GM18909 (cell line): Measurements from ENCODE around the gene ZC3H7A.

Source experiments
- ATAC-seq: cut with Tn5 transposase; IDR thresholded peaks from one replicate; pipeline ENCODE4 v1.9.1; 2021; ENCODE audit warnings: mild to moderate bottlenecking; ENCODE audit not compliant: unreplicated experiment, poor library complexity

Gene ZC3H7A

DNA sequence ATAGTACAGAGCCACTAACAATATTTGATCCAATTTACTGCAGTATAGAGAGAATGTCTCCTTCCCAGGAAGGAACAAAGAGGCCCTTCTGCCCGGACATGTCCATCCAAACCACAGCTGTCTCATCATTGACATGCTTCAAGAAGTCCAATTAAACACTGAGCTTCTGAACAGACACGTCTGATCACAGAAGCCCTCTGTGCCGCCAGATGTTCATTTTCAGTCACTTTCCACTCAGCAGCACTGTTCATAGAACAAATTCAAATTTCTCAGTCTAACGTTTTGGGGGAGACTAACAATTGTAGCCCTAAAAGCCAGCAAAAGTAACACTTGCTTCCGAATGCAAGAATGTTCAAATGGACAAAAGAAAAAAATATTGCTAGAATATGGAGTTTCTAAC is 15.3 kb downstream of the ZC3H7A start:
- no peak for ATAC-seq

DNA sequence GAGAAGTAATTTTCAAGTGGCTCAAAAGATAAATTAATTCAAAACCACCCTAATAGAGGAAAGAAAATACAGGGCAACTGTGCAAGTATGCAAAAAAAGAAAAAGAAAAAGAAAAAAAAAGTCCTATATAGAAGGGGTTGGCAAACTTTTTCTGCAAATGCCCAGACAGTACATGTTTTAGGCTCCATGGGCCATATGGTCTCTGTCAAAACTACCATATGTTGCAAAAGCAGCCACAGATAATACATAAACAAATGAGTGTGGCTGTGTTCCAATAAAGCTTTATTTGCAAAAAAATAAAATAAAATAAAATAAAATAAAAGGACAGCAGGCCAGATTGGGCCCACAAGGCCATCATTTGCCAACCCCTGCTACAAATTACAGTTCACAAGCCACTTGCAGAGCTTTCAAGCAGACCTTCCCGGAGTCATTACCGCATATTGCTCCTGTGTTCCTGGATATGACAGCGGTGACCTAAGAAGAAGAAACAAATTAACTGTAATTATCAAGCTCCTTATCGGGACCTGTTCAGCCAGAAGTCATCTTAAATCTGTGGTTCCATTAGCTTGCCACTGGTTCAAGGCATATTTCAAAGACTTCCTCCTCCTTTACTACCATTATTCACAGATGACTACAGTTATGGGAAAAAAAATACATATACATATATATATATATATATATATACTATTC is 15.9 kb downstream of the ZC3H7A start:
- no peak for ATAC-seq

DNA sequence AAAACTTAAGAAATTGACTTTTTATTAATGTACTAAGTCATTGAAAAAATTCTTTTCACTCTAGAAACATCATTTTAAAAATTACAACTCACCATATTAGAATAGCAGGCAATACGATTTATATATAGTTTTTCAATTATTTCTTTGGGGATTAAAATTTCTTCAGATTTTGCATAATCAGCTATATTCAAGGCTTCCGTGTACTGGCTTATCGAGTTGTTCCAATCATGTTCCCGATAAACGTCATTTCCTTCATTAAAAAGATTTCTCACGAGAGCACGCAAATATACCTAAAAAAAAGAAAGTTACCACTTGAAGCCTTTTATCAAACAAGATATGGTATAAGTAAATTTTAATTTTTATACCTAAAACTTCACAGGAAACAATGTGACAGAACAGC is 18.0 kb downstream of the ZC3H7A start:
- ATAC-seq: no peak

DNA sequence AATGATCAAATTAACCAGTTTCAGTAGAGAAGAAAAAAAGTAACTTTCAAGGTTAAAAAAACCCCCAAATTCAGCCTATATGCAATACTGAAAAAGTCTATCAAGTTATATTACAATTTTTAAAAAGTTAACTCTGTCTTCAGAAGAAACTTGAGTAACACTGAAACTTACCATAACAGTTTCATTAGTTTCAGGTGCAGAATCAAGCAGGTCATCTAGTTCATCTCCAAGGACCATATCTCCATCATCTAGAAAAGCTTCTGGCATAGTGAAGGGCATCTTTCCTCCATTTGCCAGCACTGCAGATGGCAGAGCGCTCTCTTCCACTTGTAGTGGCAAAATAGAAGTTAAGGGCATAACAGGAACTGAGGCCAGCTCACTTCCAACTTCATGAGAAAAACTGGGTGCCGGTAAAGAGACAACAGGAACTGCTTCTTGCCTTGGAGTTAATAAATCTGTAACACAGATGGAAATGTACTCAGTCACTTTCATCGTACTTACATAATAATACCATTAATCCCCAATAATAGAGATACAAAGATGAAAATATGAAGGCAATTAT is 22.9 kb downstream of the ZC3H7A start:
- no peak for ATAC-seq

DNA sequence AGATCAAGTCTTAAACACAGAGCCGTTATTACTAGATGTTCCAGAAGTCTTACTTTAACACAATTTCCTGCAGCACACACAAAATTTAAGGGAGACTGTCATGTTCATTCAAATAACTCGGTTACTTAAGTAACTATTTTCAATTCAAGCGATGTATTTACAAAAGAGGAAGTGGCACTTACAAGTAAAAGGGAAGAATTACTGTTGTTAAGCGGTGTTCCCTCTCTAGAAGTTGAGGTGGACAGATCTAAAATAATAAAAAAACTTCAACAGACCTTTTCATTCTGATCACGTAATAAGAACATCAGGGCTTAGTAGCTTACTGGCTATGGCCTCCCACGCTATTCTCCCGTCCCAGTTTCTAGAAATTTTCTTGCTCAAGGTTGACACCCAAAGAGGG is 28.2 kb downstream of the ZC3H7A start:
- ATAC-seq: no peak

DNA sequence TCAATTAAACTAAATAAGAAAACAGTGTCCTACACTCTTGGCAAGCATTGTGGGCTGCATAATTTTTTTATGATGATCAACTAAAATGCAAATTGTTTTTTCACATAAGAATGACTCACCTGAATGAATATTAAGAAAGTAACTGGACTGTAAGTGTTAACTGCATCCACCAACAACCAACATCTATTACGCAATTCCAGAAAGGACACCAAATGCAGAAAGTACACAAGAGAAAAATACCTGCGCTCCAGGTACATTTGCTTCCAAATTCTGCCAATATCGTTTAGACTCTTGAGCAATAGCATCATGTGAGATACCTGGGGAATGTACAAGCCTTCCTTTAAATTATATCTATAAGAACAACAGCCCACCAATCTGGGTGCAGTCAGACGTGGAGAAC is 34.6 kb downstream of the ZC3H7A start:
- ATAC-seq: no peak

DNA sequence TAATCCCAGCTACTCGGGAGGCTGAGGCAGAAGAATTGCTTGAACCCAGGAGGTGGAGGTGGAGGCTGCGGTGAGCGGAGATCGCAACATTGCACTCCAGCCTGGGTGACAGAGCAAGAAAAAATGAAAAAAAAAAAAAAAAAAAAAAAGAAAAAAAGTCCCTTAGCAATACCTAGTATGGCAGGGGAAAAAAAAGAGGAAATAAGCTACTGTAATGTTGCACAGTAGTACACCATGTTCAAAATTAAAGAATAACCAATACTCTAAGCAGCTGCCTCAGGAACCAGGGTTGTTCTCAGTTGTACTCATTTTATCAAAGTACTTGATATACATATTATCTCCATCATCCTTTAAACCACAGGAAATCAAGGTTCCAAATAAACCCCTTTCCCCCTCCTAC is 37.1 kb downstream of the ZC3H7A start:
- no peak for ATAC-seq

DNA sequence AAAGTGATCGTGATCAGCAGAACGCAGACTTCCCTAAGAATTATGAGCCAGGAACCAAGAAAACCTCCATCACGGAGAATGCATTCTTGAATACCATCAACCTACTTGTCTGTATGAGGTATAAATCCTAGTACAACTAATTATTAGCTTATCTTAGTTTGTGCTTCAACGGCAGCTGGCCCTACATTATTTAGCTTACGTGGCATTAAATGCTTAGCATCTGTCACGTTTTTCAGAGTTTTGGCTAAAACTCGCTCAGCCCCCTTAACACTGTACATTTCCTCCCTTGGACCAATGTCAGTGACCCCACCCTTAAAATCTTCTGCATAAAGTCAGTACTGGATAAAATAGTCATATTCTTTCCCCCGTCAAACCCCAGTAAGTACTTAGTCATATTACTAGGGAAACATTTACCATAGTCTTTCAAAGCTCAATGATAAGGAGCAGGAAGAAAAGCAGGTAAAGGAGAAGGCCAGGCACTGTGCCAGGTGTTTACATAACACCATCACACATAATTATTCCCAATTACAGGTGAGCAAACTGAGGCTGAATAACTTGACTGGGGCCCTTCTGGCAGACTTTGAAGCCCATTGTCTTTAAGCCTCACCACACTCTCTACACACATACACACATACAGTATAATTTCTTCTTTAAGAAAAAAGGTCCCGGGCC is 37.8 kb downstream of the ZC3H7A start:
- ATAC-seq: no peak

DNA sequence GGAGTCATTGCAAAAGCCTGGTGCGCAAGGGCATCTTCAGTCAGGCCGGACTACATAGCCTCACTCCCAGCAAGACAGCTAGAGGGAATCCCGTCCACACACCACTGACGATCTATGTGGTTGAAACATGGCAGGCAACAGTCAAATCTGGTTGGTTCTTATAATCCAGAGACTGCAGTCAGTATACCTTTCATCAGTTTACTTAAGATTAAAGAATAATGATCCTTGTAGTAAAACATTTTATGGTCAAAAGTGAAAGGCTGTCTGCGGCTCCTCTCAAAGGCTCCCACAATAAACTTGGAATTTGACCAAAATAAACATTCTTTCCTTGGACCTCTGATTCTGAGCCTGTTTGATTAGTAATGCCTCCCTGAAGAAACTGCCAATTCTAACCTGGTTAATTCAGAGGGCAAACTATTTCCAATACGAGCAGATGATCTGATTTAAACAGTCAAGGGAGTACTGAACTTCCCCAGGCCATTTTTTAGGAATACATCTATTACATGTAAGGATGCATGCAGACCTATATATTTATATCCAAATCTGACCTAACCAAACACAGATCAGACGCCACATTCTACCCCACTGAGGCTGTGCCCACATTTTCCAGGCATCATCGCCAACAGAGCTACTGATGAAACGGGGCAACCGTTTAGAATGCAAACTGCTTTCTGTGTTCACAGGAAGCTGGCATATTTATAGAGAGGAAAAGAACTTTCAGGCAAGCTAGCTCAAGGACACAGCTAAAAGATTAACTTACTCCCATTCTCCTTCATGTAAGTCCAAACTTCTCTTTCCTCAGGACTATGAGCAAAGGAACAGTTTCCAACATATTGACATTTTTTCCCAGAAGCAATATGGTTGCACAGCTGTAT is 39.1 kb downstream of the ZC3H7A start:
- ATAC-seq: no peak

DNA sequence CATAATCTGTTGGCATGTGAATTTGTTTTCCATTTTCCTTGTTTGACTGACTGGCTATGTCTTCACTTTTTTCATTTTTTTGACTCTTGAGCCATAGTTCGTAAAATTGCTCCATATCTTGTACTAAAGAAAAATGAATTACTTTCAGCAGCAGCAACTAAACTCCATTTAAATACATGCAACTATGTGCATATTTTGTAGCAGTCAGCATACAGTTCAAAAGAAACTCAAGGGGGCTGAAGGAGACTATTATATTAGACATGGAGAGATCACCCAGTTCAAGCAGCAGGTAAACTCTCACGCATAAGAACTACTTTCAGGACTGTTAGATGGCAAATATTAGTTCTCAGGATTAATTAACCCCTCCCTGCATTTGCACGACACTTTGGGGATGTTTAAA is 40.8 kb downstream of the ZC3H7A start:
- ATAC-seq: no peak

DNA sequence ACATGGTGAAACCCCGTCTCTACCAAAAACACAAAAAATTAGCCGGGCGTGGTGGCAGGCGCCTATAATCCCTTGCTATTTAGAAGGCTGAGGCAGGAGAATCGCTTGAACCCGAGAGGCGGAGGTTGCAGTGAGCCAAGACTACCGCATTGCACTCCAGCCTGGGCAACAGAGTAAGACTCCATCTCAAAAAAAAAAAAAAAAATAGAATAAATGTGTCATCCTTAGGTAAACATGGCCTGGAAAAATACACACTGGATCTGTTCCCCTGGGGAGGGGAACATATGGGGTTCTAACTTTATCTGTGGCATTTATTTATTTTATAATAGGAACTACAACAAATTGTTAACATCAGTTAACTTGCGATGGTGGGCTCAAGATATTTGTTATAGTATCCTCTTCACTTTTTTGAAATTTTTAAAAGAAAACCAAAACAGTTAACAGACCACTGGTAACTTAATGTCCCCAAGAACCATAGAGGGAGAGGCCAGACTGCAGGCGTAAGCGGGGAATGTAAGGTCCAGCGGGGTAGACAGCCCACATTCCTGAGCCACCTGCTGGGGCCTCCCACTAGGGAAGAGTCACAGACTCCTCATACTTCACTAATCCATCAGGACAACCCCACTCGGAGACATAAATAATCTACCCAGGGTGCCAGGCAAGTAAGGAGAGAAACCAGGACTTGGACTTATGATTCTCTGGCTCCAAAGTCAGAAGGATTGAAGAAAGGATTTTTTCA is 41.9 kb downstream of the ZC3H7A start:
- no peak for ATAC-seq

DNA sequence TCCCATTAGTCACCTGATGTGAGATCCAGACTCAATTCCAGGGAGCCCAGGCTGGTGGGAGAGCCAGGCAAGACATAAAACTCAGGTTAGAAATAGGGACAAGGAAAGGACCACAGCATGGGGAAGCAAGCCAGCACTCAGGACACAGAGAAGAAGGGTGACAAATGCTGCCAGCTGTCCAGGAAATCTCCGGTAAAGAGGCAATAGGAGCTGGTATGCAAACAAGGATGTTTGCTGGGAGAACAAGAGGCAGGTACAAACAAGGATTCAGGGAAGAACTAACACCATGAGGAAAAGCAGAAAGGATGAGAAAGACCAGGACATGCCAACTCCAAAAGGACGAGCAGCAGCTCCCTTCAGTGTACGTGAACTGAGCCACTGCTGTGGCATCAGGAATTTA is 44.2 kb downstream of the ZC3H7A start:
- ATAC-seq: no peak

DNA sequence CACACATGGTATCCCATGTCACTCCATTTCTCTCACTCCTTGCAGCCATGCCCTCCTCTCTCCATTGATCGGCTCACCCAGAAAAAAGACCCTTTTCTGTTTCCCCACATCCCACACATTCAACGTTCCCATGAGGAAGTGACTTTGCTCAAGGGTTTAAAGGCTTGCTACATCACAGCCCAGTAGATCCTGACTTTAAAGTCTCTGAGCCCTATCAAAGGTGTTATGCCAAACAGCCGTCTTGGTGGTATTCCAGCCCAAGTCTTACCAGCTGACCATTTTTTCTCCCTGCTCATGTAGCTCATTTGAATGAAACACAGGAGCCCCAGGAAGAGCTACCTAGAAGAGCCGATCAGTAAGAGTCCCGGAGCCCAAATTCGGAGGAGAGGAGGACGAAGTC is 47.0 kb downstream of the ZC3H7A start:
- no peak for ATAC-seq

DNA sequence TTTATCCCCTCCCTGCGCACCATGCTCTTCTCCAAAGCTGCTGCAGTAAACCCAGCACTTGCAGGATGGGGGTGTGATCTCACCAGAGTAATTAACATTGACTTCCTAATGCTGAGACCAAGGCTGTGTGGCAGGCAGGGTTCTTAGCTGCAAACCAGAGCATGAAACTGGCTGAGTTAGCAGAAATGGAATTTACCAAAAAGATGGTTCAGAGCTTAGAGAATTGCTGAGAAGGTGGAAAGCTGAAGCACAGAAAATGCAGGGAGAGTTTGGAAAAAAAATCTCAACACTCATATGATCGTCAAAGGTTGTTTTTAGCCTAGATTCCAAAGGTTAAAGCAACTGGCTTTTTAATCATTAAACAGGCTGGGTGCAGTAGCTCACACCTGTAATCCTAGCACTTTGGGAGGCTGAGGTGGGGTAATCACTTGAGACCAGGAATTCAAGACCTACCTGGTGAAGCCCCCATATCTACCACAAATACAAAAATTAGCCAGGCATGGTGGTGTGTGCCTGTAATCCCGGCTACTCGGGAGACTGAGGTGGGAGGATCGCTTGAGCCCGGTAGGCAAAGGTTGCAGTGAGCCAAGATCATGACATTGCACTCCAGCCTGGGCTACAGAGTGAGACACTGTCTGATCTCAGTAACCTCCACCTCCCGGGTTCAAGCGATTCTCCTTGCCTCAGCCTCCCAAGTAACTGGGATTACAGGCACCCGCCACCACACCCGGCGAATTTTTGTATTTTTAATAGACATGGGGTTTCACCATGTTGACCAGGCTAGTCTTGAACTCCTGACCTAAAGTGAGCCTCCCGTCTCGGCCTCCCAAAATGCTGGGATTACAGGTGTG is 48.4 kb downstream of the ZC3H7A start:
- ATAC-seq: no peak

DNA sequence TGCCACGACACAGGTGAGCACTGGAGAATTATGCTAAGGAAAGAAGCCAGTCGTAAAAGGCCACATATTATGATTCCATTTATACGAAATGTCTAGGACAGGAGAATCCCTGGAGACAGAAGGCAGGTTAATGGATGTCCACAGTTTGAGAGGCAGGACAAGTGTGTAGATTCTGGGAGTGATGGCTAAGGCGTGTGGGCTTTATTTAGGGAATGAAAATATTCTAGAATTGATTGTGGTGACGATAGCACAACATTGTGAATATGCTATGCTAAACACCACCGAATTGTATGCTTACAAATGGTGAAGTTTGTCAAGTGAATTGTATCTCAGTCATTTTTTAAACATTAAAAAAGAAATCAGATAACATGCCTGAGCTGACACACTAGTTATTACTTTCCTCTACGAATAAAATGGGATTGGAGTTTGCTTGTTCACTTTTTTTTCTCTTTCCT is 49.1 kb downstream of the ZC3H7A start:
- ATAC-seq: no peak

DNA sequence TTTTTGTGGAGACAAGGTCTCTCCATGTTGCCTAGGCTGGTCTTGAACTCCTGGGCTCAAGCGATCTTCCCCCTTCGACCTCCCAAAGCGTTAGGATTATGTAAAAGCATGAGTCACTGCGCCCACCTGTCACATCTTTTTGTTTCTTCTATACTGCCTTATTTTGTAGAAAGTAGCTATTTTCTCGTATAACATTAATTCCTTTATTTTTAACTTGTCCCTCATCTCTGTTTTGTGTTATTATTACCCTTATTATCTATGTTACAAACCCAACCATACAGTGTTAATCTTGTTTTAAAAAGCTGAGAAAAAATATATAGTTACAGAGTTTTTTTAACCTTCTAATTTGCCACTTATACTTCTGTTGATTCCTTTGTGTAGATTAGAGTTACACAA is 53.0 kb downstream of the ZC3H7A start:
- ATAC-seq: no peak

DNA sequence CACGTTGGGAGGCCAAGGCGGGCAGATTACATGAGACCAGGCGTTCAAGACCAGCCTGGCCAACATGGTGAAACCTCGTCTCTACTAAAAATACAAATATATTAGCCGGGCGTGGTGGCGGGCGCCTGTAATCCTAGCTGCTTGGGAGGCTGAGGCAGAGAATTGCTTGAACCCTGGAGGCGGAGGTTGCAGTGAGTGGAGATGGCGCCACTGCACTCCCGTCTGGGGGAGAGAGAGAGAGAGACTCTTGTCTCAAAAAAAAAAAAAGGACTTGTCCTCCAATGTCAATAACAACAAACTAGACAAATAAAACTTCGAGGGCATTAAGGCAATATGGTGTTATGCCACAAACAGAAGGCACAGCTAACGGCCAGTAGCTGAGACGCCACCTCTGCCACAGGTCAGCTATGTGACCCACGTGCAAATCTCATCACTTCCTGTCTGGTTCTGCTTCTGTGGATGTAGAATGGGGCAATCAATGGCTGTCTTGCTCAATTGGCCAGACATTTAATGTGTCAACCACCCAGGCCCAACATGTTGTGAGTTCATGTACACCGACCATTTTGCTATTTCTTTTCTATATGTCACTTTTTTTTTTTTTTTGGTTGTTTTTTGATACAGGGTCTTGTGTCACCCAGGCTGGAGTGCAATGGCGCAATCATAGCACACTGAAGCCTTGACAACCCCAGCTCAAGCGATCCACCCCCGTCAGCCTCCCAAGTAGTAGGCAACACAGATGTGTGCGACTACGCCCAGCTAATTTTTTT is 53.6 kb downstream of the ZC3H7A start:
- no peak for ATAC-seq

DNA sequence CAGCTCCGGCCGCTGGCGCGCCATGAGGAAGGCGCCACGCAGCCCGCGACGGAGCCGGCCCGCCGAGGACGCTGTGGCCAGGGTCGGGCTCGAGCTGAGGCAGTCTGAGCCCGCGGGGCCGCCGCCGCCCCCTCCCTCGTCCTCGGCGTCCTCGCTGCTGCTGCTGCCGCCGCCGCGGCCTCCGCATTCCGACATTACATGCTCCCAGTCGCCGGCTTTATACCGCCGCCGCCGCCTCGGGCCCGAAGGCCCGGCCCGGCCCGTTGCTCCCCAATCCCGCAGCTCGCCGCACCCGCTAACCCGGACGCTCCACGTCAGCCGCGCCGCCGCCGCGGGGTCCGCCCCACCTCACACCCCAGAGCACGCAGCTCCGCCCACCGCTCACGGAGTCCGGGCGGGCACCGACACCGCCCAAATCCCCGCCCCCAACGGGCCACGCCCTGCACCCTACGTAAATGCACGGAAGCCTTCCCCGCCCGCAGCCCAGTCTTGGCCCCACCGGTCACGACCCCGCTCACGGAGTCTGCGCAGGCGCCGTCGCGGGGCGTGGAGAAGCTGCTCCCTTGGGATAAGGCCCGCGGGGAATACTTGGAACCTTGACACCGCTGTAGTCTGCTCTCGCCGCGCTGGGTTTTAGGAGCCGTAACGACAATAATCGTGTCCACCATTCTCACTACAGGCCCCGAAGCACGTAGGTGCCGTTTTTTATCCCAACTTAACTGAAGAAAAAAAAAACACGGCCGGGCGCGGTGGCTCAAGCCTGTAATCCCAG is 54.3 kb downstream of the ZC3H7A start, which contains the start of gene TXNDC11:
Gene TXNDC11 (minus strand): TSS at position 322 of the 772 bp plus-strand sequence. CDS start 127 bp downstream, at position 195.
- peak; percentile 92 for ATAC-seq
